GM19099 (cell line): ENCODE measurements around the gene PEF1.

Experiments
- POLR2A ChIP-seq: IDR thresholded peaks from 3 replicates; pipeline ENCODE4 v1.6.1; 2011; ENCODE audit warnings: low read depth; ENCODE audit not compliant: insufficient read length; ENCODE audit errors: extremely low read depth

Gene PEF1

DNA sequence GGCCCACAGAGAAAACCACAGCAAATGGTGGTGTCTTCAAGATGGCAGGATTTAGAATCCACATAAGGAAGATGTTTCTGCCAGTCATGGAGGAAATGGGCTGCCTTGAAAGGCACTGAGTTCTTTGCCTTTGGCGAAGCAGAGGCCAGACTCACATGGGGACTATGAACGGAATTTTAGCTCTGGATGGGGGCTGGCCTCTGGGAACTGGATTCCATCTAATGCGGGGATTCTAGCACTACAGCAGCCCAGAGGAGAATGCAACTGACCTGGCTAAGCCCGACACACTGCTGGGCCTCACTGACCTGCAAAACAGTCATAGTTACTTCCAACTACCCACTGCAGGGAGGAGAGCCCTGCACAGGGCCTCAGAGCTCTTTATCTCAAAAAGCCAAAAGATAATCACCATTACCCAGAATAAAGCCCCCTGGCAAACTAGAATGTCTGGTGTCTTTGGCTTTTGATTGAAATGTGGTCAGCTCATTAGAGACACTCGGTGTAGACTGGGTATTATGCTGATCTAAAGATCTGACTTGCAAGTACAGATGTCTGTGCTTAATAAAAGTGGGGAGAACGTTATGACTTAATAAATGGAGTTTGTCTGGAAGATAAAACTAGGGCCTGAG is 15.6 kb downstream of the PEF1 start:
- TF ChIP-seq POLR2A = no peak

DNA sequence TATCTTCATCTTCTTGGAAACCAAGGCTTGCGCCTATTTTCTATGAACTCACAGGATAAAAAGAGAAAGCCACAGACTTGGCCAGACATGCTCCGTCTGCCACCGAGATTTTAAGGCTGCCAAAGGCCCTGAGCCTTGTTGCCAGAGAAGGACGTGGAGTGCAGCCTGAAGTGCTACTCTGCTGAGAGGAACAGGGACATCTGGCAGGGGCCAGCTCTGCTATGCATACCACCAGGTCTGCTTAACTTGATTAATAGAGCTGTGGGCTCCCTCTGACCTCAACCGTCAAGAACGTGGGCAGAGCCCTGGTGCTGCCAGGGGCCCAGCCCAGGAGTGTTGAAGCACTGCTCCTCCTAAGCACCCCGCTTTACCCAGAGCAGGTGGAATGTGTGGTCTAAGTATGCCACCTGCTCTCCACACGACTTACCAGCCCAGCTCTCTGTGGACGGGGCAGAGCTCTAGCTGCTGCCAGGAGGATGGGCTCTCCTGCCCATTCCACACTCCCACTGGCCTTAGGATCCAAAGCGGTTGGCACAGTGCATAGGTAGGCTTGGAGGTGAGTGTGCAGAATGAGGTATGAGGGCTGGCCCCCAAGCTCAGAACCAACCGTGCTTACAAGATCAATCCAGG is 16.6 kb downstream of the PEF1 start:
- TF ChIP-seq POLR2A = no peak

DNA sequence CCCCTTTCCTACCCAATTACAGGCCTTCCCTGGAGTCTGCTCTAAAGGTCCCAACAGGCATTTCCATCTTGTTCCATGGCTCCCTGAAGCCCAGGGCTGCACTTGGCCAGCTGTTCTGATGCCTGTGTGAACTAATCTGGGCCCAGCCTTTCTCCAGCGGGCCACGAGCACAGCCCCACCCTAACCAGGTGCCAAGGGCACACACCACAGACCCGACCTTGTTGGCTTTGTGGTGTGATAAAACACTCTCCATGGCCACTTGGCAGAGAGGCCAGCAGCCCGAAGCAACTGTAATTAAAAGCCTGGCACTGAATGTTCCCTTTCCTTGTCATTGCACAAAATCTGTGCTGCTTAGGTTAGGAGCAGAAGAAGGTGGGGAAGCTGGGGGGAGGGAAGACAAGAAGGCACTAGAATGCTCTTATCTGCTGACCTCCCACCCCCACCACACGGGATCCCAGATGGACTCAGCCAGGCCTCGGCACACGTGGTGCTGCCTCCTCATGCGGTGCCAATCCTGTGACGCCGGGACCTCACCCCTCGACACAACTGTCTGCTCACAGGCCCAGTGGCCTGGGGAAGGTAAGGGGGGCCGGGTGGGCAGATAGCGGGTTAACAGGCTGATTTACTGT is 17.3 kb downstream of the PEF1 start:
- TF ChIP-seq POLR2A = no peak

DNA sequence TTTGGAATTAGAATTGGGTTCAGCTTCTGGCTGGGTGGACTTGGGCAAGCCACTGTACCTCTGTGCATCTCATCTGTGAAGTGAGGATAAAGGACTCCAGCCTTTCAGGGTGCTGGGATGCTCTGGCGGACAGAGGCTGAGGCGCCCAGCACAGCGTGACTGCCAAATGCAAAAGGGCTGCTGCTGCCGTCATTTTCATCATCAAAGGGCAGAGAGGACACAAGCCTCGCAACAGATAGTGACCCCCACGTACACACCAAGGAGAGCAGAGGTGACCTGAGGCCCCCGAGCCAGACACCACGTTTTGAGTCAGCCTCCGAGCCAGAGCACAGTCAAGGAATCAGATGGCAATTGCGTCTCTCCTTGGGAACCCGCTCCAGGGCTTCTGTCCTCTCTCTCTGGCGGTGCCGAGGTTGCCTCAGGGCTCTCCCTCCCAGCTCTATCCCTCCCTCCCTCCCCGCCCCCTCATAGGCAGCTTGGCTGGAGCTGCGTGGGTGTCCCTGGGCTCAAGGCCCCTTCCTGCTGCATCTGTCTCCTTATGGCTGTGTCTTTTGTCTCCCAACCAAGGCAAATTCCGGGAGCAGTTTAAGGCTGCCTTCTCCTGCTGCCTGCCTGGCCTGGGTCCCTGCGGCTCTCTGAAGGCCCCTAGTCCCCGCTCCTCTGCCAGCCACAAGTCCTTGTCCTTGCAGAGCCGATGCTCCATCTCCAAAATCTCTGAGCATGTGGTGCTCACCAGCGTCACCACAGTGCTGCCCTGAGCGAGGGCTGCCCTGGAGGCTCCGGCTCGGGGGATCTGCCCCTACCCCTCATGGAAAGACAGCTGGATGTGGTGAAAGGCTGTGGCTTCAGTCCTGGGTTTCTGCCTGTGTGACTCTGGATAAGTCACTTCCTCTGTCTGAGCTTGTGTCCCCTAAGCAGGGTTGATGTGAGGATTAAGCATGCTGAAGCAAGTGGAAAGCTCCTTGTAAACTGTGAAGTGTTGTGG is 18.2 kb downstream of the PEF1 start:
- TF ChIP-seq POLR2A = no peak

DNA sequence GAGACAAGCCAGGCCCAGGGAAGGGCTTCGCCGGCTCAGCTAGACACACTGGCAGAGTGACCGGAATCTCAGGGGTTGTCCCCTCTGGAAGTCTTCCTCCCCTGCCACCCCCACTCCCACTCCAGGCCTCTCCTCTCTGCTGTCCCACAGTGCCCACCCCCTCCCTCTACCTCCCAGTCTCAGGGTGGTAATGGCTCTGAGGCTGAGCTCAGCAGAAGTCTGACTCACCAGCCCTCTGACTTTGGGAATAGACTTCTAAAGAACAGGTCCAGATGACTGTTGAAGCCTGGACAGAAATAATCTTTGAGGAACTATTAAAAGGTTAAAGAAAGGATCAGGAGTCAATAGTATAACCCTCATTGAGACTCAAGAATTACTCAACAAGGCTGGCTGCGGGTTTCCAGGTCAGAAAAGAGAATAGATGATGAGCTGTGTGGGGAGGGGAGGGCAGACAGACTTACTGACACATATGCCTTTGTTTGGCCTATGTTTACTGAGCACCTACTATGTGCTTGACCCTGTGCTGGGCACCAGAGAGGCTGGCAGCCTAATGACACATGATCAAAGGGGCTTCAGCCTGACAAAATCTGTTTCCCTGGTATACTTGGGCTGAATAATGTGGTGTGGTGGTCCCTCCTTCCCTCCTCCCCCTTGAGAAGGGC is 19.0 kb downstream of the PEF1 start:
- no peak for TF ChIP-seq POLR2A

DNA sequence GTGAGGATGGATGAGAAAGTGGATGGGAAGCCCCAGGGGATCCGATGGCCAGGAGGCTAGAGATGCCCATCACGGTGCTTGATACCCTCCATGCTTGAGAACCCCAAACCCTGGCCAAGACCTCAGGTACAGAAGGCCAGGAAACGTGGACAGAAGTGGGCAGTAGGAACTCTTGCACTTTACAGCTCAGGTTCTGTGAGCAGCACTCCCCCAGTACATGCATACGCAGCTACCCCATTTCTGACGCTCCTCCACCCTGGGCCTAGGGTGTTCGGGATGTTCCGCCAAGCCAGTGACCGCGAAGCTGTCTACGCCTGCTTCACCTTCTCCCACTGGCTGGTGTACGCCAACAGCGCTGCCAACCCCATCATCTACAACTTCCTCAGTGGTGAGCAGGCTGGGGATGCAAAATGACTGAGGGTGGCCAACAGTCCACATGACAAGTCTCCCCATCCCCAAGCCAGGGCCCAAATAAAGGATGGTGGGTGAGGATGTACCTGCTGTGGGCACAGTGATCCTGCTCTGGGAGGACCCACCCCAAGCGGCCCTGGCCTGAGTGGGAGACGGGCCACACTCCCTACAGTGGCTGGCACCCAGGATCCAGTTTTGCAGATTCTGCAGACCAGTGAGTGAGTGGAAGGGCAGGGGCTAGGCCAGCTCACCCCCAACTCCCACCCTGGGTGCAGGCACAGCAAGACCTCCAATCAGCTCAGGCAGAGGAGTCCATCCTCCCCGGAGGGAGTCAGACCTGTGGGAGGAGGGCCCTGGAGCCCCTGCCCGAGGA is 19.8 kb downstream of the PEF1 start:
- TF ChIP-seq POLR2A = no peak

DNA sequence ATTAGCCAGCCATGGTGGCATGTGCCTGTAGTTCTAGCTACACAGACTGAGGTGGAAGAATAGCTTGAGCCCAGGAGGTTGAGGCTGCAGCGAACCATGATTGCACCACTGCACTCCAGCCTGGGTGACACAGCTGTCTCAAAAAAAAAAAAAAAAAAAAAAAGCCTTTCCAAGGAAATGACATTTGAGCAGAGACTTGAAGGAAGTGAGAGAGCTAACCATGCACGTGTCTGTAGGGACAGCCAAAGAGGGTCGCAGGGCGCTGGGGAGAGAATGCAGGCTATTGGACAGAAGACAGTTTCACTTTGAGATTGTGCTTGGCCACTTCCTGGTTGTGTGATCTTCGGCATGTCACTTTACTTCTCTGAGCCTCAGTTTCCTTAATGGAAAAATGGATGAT is 20.4 kb downstream of the PEF1 start:
- TF ChIP-seq POLR2A = no peak

DNA sequence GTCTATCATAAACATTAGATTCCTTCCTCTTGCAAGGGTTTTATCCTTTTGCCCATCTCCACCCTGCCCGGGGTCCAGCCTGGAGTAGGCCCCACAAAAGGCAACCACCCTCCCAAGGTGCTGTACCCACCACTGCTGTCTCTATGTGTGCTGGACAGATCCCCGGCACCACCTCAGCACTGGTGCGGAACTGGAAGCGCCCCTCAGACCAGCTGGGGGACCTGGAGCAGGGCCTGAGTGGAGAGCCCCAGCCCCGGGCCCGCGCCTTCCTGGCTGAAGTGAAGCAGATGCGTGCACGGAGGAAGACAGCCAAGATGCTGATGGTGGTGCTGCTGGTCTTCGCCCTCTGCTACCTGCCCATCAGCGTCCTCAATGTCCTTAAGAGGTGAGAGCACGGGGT is 21.3 kb downstream of the PEF1 start:
- TF ChIP-seq POLR2A = no peak

DNA sequence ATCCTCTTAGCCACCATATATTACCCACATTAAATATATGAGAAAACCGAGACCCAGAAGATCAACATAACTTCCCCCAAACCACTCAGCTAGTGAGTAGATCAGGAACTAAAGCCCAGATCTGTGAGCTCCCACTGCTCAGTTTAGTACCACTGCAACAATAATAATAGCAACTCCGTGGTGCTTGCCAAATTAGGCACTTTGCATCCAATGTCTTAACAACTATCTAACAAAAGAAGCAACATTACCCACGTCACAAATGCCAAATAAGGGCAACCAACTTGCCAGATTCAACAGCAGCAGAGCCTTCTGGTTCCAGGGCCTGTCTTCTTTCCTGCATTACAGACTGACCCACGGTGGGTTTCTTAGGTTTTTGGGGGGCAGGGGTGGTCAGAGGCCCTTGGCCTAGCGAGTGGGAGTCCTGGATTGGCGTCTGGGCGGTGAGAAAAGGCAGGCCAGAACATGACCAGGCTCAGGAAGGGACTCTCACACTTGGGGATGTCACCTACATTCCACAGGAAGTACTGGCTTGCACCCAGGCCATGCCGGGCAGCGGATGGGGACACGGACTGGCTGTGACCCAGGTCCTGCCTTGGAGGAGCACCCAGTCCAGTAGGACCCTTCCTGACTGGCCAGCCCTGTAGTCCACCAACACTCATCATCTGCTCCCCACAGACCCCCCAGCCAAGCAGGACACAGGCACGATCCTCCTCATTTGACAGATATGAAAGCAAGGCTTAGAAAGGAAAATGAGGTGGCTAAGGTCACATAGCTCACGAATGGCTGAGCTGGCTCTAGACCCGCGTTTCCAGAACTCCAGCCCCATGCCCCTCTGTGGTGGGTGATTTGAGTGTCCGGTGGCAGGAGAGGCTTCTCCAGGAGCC is 22.6 kb downstream of the PEF1 start:
- no peak for TF ChIP-seq POLR2A

DNA sequence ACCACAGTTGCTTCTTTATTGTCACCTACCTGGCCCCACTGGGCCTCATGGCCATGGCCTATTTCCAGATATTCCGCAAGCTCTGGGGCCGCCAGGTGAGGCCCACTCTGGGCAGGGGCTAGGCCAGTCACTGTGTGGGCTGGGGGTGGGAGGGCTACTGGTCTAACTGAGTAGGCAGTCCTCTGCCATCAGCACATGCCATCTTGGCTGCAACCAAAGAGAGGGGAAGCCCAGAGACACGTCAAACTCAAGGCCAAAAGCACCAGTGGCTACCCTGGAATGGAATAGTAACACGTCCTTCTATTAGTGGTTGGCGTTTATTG is 23.2 kb downstream of the PEF1 start:
- TF ChIP-seq POLR2A = no peak

DNA sequence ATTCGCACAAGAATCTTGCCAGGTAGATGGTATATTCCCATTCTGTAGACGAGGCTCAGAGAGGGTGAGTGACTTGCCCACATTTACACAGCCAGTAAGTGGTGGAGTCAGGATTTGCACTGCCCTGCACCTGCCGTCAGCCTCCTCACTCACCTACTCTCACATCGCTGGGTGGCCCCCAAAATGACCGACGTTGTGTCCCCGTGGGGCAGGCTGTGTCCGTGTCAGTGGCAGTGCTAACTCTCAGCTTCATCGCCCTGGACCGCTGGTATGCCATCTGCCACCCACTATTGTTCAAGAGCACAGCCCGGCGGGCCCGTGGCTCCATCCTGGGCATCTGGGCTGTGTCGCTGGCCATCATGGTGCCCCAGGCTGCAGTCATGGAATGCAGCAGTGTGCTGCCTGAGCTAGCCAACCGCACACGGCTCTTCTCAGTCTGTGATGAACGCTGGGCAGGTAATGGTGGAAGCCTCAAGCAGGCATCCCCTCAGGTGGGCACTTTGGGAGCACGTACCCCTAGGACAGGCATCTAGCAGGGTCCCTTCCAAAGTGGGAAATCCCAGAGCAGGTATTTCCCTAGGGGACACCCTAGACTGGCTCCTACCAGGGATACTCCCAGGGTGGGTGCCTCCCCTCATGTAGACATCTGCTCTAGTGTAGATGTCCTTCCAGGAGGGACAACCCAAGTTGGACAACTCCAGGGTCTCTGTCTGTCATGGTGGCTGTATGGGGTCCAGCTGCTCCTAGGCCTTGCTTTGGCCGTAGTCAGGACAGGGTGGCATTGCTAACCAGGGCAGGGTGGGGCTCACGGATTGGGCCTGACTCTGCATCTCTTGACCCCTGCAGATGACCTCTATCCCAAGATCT is 23.8 kb downstream of the PEF1 start:
- TF ChIP-seq POLR2A = no peak
